GM12801 (cell line): Measurements from ENCODE around the gene LRCH1.

Experiments used
- TF ChIP-seq, protein P1 (sequence below): IDR thresholded peaks from one replicate; pipeline ENCODE4 v1.5.1; 2011; ENCODE audit warnings: control low read depth; ENCODE audit not compliant: insufficient read length; ENCODE audit errors: extremely low read depth

Gene LRCH1

DNA sequence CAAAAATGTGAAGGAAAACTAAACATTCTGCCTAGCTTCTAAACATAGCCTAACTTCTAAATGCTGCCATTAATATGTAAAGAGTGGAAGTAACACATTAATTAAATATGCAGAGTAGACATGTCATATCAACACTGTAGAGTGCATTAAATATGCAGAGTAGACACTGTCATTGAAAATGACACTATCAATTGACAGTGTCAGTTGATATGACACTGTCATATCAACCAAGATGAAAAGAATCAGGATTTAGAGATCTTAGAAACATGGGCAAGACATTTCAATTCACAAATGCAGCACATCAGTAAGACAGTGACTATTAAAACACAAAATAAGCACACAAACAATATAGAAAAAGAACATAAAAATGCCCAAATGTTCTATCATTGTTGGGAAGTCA, 218.7 kb downstream of the LRCH1 start:
- TF ChIP-seq, protein P1, sequence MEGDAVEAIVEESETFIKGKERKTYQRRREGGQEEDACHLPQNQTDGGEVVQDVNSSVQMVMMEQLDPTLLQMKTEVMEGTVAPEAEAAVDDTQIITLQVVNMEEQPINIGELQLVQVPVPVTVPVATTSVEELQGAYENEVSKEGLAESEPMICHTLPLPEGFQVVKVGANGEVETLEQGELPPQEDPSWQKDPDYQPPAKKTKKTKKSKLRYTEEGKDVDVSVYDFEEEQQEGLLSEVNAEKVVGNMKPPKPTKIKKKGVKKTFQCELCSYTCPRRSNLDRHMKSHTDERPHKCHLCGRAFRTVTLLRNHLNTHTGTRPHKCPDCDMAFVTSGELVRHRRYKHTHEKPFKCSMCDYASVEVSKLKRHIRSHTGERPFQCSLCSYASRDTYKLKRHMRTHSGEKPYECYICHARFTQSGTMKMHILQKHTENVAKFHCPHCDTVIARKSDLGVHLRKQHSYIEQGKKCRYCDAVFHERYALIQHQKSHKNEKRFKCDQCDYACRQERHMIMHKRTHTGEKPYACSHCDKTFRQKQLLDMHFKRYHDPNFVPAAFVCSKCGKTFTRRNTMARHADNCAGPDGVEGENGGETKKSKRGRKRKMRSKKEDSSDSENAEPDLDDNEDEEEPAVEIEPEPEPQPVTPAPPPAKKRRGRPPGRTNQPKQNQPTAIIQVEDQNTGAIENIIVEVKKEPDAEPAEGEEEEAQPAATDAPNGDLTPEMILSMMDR, result no peak

DNA sequence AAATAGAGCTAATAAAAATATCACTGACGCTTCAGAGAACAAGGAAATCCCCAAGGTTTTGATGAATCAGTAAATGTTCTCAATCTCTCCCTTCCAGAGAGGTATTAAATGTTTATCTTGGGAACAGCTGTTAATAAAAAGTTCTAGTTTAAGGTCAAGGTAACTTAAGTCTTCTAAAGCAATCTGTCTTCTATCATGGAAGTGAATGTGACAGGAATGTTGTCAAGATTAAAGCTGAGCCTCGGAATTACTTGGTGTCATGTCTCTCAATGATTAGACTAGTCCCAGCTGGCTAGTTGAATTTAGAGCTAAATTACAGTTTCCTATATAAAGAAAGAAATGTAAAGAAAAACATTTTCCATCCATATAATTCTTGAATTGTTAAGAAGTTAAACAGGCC, 220.6 kb downstream of the LRCH1 start:
- TF ChIP-seq, protein P1, result no peak

DNA sequence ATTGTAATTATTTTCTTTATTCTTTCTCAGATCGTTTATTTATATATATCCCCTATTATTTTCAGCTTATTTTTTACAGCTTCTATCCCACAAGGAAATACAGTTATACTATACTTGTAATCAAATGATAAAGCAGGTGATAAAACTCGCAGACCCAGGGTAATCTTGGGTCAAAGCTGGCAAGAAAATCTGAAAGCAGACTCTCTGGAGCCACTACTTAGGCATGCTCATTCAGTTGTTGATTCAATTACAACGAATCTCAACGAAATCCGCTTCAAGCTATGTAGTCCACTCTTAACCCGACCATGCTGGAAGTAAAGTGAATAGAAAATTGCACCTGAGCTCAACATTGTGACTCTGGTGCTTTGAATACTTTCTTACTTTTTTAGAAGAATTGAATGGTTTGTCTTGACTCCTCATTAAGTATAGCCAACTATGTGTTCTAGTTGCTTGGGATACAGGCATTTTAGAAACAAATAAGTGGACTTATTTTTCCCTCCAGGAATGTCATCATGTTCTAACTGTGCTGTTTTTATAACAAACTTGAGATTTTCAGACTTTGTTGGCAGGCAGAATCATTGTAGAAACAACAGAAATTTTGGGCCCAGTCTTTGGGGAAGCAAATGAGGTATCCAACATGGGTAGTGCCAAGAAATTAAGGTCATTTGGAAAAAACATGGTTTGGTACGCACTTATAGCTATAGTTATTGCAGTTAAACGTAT, 222.6 kb downstream of the LRCH1 start:
- TF ChIP-seq, protein P1, result no peak

DNA sequence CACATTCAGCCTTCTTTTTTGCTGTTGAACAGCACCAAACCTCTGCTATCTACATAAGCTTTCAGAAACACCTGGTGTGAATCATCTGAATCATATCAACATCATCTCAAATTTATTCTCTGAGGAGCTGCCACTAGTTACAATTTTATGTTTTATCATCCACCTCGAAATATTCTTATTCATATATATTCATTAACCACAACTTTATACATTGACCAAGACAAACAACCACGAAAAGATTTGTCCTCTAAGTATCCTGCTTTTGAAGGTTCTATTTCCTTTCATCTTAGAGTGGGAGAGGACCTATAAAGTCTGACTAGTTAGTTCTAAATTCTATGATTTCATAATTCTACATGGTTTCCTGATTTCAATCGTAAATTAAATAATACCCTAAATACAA, 225.1 kb downstream of the LRCH1 start:
- TF ChIP-seq, protein P1, result no peak

DNA sequence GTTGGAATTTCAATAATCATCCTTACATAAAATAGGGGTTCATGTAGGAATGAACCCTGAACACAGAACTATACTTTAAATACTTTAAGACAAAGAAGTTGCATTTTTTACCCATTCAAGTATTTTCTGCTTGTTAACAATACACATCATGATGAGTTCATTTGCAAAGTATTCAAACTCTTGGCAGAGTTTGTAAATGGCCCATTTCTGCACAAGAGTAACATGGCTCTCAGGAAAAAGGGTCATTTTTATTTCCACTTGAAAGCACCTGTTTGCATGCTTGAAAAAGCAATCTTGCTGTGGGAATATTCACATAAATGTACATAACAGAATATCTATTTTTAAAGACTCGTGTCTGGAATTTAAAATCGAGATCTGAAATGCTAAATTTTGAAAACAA, 225.9 kb downstream of the LRCH1 start:
- TF ChIP-seq, protein P1, result no peak

DNA sequence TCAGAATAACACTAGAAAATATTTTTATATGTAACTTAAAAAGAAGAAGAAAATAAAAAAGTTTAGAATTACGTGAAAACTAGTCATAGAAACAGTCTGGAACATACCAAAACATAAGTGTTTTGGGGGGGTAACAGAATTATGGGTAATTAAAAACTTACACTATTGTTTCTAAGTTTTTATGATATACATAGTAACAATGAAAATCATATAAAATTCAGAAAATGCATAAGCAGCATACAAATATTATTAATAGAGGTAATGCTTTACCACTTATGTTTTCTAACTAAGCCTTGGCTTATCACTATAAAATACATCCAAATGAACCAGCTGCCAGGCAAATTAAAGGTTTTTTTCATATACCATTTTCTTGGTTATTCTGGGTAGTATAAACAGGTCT, 229.1 kb downstream of the LRCH1 start:
- TF ChIP-seq, protein P1, result no peak

DNA sequence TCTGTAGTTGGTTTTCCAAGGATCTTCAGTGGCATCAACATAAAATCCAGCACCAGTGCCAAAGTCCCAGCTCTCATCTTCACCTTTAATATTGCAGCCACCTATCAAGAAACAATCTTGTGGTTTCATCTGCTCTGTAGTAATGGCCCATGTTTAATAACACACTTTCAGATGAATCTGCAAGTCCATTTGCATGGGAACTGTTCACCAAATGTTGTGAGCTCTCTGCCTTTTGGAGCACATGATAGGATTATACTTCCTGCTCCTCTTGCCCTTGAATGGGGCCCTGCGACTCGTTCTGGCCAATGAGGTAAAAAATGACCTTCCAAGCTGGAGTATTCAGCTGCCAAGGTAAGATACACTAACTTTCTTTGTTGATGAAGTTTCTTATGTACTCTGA, 229.7 kb downstream of the LRCH1 start:
- TF ChIP-seq, protein P1, result no peak
